GM21390 (cell line): ENCODE measurements around the gene CHST8.
"Not testable (repeated sequence)": the region's sequence is repeated elsewhere in the genome, so short reads cannot be mapped to it uniquely, and the experiment has no call there.

Experiments used
- ATAC-seq: cut with Tn5 transposase; IDR thresholded peaks from one replicate; pipeline ENCODE4 v1.9.1; 2021; ENCODE audit not compliant: unreplicated experiment

CHST8 gene

GRCh38 chr19:33689138-33689746 is 67.5 kb downstream of the CHST8 start:
- no peak for ATAC-seq

GRCh38 chr19:33689868-33690267 is 68.1 kb downstream of the CHST8 start:
- no peak for ATAC-seq

- ATAC-seq, result no peak
Measured at GRCh38 chr19:33690378-33691029, 68.8 kb downstream of the CHST8 start.

- ATAC-seq, result no peak
Measured at GRCh38 chr19:33691030-33691427, 69.3 kb downstream of the CHST8 start.

GRCh38 chr19:33691736-33692135 is 70.0 kb downstream of the CHST8 start:
- no peak for ATAC-seq

GRCh38 chr19:33693678-33694077 is 71.9 kb downstream of the CHST8 start:
- ATAC-seq, result no peak

GRCh38 chr19:33695547-33695946 is 73.8 kb downstream of the CHST8 start:
- not testable (repeated sequence) for ATAC-seq

- no peak for ATAC-seq
Measured at GRCh38 chr19:33697766-33698165, 76.0 kb downstream of the CHST8 start.

- no peak for ATAC-seq
Measured at GRCh38 chr19:33698576-33699435, 77.1 kb downstream of the CHST8 start.

GRCh38 chr19:33699754-33700407 is 78.1 kb downstream of the CHST8 start:
- ATAC-seq, result no peak

GRCh38 chr19:33700408-33701013 is 78.8 kb downstream of the CHST8 start:
- ATAC-seq, result no peak

GRCh38 chr19:33701565-33701964 is 79.8 kb downstream of the CHST8 start:
- ATAC-seq, result no peak

GRCh38 chr19:33702606-33703437 is 81.1 kb downstream of the CHST8 start:
- no peak for ATAC-seq

GRCh38 chr19:33703438-33703750 is 81.6 kb downstream of the CHST8 start:
- ATAC-seq, result no peak

GRCh38 chr19:33703821-33704220 is 82.1 kb downstream of the CHST8 start:
- ATAC-seq, result no peak

GRCh38 chr19:33704271-33704670 is 82.5 kb downstream of the CHST8 start:
- ATAC-seq, result no peak

- ATAC-seq, result no peak
Measured at GRCh38 chr19:33705090-33705847, 83.5 kb downstream of the CHST8 start.

- no peak for ATAC-seq
Measured at GRCh38 chr19:33705860-33706259, 84.1 kb downstream of the CHST8 start.

GRCh38 chr19:33706631-33707030 is 84.9 kb downstream of the CHST8 start:
- no peak for ATAC-seq

- no peak for ATAC-seq
Measured at GRCh38 chr19:33712268-33712667, 90.5 kb downstream of the CHST8 start.
